ENCODE data around the gene AOX1. TPM values are rescaled to one million over a fixed set of nuclear protein-coding genes. Genes with fewer than 3 reads are reported as not detected.
"Not testable (repeated sequence)": the region's sequence is repeated elsewhere in the genome, so short reads cannot be mapped to it uniquely, and the experiment has no call there.

The AOX1 gene
- polyA plus RNA-seq, 4 donors, result 2.3 to 2.5 (median 2.3) TPM

- DNase-seq (ENCODE audit: low read depth in 4 of 4, low spot score in 2 of 4), result no peak
Measured at GRCh38 chr2:200625282-200625681, 39.5 kb downstream of the AOX1 start.

GRCh38 chr2:200625958-200626363 lies 40.1 kb downstream of the AOX1 start:
- DNase-seq (ENCODE audit: low read depth in 4 of 4, low spot score in 2 of 4), result no peak

- no peak for DNase-seq (ENCODE audit: low read depth in 4 of 4, low spot score in 2 of 4)
Measured at GRCh38 chr2:200627110-200627770, 41.4 kb downstream of the AOX1 start.

GRCh38 chr2:200628461-200628860 lies 42.6 kb downstream of the AOX1 start:
- DNase-seq (ENCODE audit: low read depth in 4 of 4, low spot score in 2 of 4), result not testable (repeated sequence)

DNA sequence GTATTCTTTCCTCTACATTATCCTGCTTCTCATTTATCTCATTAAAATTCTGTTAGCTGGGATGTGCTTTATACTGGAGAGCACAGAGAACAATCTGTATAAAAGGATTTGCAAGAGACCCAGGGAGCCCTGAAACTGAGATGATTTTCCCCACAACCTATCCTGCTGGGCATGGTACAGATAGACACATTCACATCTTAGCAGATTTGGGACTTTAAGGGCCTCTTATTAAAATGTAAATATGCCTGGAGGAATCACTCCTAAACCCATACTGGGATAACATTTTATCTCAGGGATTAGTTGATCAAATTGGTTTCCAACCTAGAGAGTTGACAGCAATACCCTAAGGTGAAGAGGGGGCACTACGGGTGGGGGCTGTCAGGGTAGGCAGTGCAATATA lies 45.5 kb downstream of the AOX1 start:
- DNase-seq (ENCODE audit: low read depth in 4 of 4, low spot score in 2 of 4), result no peak

- no peak for DNase-seq (ENCODE audit: low read depth in 4 of 4, low spot score in 2 of 4)
Measured at GRCh38 chr2:200634231-200634964, 48.6 kb downstream of the AOX1 start.

DNA sequence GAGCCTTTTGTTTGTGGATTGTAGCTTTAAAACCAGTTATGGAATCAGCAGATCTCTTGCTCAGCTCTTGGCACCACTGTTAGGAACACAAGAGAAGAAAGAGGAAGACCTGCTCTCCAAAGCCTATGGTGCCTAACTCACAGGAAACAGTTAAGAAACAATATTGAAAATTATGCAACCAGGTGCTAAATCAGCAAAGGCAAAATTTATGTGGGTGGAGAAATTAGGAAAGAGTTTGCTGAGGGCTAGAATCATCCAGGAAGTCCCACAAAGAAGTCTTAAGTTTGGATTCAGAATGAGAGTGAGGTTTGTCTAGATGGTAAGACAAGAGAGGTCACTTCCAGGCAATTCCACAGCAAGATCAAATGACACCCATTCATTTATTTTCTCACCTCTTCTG lies 49.4 kb downstream of the AOX1 start:
- DNase-seq (ENCODE audit: low read depth in 4 of 4, low spot score in 2 of 4), result no peak

DNA sequence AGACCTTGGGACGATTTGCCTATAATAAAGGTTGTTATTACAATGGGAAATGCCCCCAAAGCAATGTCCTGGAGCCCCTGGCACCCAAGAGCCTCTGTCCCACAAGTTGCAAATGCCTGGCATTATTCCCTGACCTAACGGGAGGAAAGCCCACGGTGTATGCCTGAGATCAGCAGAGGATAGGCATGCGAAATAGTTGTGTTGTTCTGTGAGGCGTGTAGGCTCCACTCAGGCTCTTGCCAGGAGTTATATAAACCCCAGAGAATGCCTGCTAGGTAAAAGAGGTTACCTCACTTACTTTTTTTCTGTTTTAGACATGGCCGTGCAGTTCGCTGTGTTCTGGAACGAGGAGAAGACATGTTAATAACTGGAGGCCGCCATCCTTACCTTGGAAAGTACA lies 52.1 kb downstream of the AOX1 start:
- DNase-seq (ENCODE audit: low read depth in 4 of 4, low spot score in 2 of 4), result no peak

GRCh38 chr2:200640176-200640575 lies 54.4 kb downstream of the AOX1 start:
- no peak for DNase-seq (ENCODE audit: low read depth in 4 of 4, low spot score in 2 of 4)

GRCh38 chr2:200640901-200641300 lies 55.1 kb downstream of the AOX1 start:
- DNase-seq (ENCODE audit: low read depth in 4 of 4, low spot score in 2 of 4), result no peak

DNA sequence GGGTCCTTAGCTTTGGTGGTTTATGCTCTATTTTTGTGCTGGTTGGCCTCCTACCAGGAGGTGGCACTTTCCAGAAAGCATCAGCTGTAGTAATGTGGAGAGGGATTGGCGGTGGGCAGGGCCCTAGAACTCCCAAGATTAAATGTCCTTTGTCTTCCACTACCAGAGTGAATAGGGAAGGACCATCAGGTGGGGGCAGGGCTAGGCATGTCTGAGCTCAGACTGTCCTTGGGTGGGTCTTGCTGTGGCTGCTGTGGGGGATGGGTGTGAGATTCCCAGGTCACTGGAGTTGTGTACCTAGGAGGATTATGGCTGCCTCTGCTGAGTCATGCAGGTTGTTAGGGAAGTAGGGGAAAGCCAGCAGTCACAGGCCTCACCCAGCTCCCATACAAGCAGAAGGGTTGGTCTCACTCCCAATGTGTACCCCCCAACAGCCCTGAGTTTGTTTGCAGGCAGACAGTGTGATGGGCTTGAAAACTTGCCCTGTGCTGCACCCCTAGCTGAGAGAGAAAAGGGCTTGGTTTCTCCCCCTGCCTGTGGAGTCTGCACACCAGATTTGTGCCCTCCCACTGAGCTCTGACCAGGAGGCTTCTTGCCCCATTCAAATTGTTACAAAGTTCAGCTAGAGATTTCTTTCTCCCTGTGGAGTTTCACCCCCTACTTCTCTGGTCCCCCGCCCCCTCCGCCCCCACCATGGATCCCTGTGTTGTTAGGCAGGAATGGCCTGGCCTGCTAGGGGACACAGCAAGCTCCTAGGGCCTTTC lies 62.9 kb downstream of the AOX1 start:
- not testable (repeated sequence) for DNase-seq (ENCODE audit: low read depth in 4 of 4, low spot score in 2 of 4)

- DNase-seq (ENCODE audit: low read depth in 4 of 4, low spot score in 2 of 4), result no peak
Measured at GRCh38 chr2:200649724-200650123, 63.9 kb downstream of the AOX1 start.

GRCh38 chr2:200650195-200650594 lies 64.4 kb downstream of the AOX1 start:
- no peak for DNase-seq (ENCODE audit: low read depth in 4 of 4, low spot score in 2 of 4)

DNA sequence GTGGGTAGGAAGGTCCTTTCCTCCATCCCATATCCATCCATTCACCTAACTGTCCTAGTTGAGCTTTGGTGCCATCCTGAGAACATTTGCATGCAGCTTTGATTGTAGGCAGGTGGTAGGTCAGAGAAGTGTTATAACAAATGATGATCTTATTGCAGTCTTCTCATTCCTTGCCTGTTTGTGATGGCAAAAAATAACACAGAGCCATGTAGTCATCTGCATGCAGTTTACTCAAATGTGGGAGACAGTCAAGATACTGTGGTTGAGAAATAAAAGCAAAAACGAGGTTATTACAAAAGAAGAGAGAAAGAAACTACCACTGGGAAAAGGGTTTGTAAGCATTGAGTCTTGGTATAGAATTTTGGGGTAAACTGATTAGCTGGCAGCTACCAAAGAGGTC lies 66.3 kb downstream of the AOX1 start:
- no peak for DNase-seq (ENCODE audit: low read depth in 4 of 4, low spot score in 2 of 4)

- no peak for DNase-seq (ENCODE audit: low read depth in 4 of 4, low spot score in 2 of 4)
Measured at GRCh38 chr2:200653021-200653420, 67.2 kb downstream of the AOX1 start.

DNA sequence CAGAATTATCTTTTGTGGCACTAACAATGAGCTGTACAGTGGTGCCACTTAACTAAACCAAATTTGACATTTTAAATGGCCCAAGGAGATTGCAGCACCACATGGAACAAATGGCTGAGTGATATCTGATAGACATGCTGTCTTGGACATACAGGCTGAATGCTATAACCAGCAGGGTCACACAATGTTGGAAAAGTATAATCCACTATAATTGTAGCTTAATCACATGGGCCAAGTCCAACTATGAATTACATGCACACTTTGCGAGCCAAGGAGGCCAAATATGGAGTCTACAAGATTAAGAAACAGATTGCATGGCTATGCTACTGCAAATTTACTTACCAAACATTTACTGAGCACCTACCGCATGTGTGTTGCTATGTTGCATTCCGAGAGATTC lies 69.0 kb downstream of the AOX1 start:
- DNase-seq (ENCODE audit: low read depth in 4 of 4, low spot score in 2 of 4), result no peak

GRCh38 chr2:200655918-200656580 lies 70.2 kb downstream of the AOX1 start:
- no peak for DNase-seq (ENCODE audit: low read depth in 4 of 4, low spot score in 2 of 4)

DNA sequence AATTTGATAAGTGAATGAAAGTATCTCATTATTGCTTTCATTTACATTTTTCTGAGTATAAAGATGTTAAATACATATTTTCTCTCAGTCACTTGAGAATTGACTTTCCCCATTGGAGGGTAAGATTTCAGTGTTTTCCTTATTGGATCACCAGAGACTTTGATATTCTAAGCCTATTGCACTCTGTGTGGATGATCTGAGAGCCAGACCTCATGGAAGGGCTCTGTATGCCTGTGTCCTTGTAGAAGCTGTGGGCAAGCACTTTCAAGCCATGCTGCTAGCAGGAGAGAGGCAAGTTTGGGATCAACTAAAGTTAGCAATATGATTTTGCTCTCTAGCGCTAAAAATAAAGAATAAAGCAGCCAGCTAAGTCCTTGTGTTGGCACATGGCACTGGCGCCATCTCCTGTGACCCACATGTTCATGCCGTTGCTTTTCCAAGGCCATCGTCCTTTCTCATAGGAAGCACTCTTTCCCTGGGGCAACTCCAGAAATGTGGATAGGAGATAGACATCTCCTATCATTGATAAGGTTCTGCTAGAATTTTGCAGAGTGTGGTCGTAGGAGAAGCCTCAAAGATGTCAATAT lies 72.6 kb downstream of the AOX1 start:
- DNase-seq (ENCODE audit: low read depth in 4 of 4, low spot score in 2 of 4), result no peak

DNA sequence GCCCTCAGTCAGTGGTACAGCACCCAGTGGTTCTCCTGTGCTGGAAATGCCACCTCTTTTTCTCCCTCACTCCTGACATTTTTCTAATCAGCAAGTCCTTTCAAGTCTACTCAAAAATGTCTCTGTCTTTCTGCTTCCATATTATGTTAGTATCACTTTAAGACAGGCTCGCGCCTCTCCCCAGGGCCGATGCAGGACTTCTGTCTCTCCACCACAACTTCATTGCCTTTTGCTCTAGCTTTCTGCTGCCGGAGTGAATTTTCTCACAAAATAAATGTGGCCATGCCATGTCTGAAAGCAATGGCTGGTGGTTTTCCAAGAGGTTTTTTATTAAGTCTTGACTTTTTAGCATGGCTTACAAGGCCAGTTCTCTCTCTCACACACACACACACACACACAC lies 73.6 kb downstream of the AOX1 start:
- DNase-seq (ENCODE audit: low read depth in 4 of 4, low spot score in 2 of 4), result no peak

GRCh38 chr2:200661477-200661876 lies 75.7 kb downstream of the AOX1 start:
- no peak for DNase-seq (ENCODE audit: low read depth in 4 of 4, low spot score in 2 of 4)

DNA sequence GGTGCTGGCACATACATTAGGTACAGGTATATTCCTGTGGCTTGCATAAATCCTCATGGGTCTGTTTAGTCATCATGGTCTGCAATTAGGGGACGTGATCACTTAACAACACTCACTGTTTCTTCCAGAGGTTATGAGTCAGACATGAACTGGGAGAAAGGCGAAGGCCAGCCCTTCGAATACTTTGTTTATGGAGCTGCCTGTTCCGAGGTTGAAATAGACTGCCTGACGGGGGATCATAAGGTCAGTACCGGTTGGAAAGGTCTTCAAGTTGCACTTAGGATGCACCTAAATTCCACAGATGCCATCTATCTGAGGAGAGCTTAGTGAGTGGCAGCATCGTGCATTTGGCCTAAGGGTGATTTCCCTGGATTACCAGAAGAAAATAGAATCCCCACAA lies 76.9 kb downstream of the AOX1 start:
- no peak for DNase-seq (ENCODE audit: low read depth in 4 of 4, low spot score in 2 of 4)
